ENCODE measurements around the gene HS2ST1.

Gene HS2ST1

DNA sequence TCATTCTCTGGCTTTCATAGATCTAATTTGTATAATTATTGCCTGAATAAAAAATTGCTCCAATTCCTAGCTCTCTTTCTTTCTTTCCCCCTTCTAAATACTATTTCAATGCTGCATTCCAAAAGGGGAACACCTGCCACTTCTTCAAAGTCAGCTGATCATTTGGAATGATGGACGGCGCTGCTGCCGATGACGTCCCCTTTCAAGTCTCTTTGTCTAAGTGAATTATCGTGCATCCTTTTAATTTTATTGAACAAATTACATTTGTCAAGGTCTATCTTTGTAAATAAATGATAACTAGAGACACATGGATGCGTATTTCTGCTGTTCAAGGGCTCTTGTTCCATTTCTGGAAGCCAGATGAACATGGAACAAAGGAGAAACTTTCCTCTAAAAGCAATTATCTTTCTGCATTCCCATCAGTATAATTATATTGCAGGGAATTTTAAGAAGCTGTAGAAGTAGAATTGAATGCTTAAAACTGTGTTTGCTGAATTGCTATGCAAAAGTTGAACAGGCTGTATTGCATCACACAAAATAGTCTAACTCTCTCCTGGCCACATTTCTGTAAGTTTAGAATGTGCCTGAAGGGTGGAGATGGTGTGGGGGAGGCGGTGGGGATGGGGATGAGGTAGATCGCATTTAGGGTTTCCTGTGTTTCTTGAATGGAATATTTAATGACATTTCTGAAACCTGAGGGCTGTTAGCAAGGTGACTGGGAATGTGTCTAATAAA lies 222.3 kb downstream of the HS2ST1 start:
- DNase-seq (ENCODE audit: low read depth in 2 of 2), result no peak

DNA sequence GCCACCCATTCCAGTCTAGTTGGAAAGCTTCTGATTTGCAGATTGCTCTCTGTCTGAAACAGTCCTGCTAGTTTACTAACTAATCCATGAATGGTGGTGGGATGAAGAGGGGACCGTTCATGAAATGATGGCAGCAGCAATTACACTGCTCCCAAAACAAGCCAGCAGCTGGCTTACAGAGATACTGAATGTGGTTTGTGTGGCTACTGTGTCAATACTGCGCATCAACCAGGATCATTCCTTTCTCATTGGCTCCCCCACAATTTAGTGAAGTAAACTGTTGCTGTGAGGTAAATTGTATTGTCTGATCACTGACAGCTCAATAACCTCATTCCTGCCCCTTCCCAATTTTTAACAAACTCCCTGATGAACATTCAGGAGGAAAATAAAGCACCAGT lies 222.9 kb downstream of the HS2ST1 start:
- DNase-seq (ENCODE audit: low read depth in 2 of 2), result no peak

DNA sequence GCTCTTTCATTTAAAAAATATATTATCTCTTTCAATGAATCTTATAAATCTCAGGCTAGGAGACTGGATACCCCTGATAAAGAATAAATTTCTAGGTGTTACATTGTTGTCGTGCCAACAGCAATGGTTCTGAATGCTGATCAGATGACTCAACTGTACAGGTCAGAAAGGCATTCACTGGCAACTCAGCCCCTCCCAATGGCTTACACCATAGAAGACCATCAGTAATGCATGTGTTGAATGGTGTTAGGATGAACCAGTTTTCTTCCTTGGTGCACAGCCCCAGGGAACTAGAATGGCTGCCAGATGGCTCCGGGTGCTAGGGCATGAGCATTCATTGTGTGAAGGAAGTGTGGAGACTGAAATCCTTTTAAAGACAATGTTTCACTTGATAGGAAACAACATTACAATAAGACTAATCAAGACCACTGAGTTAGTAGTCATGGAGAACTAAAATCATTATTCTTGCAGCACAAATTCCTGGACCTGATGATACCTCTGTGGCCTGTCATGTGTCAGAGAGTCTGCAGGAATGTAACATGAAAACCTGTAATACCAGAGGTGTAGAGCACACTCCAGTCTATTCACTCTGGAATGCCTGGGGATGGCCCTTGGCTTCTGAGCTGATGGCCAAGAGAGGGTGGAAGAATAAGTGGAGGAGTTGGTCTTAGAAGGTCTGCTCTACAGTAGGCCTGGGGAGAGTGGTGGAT lies 226.6 kb downstream of the HS2ST1 start:
- no peak for DNase-seq (ENCODE audit: low read depth in 2 of 2)

DNA sequence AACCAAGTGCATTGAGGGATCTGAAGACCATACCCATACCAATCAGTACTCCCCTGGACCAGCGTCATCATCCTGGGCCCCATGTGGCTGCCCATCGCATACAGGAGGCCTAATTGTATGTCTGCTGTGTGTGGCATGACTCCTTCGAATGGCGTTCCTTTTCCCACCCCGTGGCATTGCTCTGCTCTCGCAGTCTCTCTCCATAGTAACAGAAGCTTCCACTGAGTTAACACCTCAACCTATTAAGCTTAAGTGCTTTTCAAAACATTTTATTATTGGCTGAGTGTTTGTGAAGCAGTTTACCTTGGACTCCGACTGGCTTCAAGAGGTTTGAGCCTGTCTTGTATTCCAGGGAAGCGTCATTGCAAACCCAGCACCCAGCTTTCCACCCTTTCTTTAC lies 227.1 kb downstream of the HS2ST1 start:
- no peak for DNase-seq (ENCODE audit: low read depth in 2 of 2)

DNA sequence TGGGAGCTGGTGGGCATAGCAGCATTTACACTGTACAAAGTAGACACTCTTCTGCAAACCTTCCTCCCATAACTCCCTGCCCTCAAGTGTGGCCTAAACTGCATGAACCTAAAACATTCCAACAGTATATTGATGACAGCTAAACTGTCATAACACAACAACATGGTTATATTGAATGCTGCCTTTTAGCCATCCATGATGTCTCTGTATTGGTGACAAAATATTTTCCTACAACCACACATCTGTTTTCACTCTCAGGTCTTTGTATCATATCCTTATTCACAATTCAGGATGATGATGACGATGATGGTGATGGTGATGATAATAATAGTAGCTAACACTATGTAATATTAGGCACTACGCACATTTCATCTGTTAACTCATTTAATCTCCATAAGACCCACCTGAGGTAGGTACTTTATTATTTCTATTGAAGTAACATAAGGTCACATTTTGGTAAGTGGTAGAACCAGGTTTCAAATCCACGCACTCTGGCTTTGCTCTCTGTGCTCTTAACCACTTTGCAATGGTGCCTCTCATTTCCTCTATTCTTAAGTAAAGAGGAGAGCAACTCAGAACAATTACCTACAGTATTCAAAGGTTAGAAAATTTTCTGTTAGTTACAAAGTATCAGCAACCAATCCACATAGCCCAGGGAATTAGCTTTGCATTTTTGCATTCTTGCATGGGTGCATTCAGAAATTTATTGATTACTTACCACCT lies 229.1 kb downstream of the HS2ST1 start:
- no peak for DNase-seq (ENCODE audit: low read depth in 2 of 2)

DNA sequence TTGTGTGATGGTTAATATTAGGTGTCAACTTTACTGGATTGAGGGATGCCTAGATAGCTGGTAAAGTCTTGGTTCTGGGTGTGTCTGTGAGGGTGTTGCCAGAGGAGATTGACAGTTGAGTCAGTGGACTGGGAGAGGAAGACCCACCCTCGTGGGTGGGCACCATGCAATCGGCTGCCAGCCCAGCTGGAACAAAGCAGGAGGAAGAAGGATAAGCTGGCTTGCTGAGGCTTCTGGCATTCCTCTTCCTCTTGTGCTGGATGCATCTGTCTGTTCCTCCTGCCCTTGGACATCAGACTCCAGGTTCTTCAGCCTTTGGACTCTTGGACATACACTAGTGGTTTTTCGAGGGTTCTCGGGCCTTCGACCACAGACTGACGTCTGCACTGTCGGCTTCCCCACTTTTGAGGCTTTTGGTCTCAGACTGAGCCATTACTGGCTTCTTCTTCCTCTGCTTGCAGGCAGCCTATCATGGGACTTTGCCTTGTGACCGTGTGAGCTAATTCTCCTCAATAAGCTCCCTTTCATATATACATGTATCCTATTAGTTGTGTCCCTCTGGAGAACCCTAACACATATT lies 230.0 kb downstream of the HS2ST1 start:
- no peak for DNase-seq (ENCODE audit: low read depth in 2 of 2)

DNA sequence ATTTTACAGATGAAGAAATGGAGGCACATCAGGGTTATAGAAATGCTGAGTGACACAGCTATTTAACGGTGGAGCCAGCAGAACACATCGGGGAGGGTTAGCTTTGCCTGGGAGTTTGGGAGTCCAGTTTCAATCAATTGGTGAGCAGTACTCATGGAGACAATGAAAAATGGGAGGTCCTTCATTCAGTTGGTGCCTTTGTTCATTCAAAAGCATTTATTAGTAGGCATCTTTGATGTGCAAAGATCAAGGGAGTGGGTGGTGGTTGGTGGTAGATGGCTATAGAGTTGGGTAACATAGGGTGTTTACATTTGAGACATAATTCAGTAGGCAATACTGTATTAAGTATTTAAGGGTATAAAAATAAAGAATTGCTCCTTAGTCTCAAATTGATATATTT lies 230.5 kb downstream of the HS2ST1 start:
- DNase-seq (ENCODE audit: low read depth in 2 of 2), result no peak

DNA sequence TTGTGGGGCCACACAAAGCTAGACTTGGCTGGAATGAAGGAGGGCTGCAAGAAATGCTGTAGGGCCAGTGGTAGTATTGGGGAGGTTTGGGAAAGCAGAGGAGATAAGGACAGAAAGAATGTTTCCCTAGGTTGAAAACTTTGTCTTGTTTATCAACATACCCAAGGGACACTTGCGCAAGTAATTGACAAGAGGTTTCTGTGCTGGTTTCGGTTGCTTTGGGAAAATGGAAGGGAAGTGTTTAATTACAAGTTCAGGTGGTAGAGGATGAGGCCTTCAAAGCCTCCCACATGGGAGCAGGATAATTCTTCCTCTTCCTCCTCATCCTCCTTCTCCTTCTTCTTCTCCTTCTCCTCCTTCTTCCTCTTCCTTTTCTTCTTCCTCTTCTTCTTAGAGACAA lies 232.1 kb downstream of the HS2ST1 start:
- no peak for DNase-seq (ENCODE audit: low read depth in 2 of 2)

DNA sequence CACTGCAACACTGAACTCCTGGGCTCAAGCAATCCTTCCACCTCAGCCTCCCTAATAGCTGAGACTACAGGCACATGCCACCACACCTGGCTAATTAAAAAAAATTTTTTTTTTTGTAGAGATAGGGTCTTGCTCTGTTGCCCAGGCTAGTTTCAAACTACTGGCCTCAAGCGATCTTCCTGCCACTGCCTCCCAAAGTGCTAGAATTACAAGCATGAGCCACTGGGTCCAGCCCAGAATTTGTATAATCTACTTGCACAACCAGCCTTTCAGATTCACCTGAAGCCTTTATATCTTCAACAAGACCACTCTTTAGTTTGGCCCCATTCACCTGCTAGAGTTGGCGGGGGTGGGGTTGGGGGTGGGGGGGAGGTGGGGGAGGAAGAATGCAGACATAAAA lies 232.6 kb downstream of the HS2ST1 start:
- DNase-seq (ENCODE audit: low read depth in 2 of 2), result no peak

DNA sequence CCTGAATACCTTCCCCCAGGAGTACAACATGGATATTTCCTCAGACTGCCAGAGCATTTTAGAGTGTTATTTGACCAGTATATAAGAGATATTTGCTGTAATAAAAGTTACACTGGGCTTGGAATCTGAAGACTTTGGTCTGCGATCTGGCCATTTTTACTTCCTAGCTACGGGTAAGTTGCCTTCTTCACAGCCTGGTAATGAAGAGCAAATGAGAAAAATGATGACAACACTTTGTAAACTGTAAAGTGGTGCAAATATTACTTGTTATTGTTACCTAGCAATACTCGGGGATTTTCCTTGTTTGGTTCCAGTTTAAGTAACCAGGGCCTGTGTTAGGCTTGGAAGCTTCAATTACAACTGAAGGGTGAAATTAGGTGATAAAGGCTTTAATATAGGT lies 233.4 kb downstream of the HS2ST1 start:
- DNase-seq (ENCODE audit: low read depth in 2 of 2), result no peak

DNA sequence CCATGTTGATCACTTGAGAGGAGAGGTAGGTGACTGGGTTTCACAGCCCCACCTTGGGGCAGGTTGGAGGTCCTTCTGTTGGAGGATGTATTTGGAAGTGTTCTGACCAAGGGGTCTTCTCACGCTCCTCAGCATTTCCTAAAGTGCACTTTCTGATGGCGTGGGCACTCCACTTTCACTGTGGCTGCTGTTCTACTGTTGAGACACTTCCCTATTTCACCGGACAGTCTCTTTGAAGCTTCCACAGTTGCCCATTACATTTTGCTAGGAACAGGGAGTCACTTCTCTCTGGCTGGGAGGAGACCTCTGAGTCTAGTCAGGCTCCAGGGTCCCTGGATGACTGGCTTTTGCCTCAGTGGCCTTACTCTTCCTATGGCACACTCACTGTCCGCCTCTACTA lies 234.2 kb downstream of the HS2ST1 start:
- DNase-seq (ENCODE audit: low read depth in 2 of 2), result no peak

DNA sequence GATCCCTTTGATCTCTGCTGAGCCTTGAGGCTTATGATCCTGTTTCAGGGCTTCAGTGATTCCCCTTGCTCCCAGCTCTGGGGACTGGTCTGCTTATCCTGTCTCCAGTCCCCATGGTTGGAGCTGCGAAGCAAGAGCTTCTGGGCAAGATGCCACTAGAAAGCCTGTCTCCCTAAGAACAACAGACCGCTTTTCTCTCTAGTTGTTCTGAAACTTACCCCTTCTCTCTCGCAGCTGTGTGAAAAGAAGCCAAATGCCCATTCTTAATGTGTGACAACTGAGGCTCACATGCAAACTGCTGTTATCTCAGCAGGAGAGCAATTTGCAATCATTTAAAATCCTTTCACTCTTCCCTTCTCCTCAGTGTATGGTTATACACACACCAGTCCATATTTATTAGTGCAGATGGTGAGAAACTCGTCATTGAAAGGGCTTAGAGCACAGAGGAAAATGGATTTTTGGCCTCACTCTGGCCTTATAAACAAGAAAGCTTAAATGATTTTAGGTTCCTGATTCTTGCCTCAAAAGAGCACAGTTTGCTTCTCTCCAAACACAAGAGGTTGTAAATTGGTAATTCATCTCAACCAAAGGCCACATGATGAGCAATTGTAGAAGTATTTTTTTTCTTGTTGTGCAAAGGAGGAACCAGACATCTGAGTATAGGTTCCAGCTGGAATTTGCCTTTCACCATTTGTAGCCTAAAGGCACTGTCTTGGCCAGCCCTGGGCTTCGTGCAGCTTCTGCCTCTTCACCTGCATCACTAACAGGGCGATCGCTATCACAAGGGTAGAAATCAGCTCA lies 235.0 kb downstream of the HS2ST1 start:
- no peak for DNase-seq (ENCODE audit: low read depth in 2 of 2)

DNA sequence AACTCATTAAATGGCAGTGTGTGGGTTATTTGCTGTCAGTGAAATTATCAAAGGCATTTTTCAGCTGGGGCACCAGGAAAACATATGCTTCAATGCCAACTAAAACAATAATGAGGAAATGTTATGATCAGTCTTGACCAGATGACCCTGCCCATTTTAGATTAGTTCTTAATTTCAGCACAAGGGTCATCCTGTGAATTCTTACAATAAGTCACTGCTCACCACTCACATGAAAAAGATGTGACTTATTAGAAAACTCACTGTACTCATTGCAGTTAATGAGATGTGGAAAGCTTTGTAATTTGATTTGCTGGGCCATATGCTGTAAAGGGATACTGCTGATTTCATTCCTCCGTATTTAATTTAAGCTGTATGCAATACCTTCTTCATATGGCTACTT lies 235.7 kb downstream of the HS2ST1 start:
- no peak for DNase-seq (ENCODE audit: low read depth in 2 of 2)

DNA sequence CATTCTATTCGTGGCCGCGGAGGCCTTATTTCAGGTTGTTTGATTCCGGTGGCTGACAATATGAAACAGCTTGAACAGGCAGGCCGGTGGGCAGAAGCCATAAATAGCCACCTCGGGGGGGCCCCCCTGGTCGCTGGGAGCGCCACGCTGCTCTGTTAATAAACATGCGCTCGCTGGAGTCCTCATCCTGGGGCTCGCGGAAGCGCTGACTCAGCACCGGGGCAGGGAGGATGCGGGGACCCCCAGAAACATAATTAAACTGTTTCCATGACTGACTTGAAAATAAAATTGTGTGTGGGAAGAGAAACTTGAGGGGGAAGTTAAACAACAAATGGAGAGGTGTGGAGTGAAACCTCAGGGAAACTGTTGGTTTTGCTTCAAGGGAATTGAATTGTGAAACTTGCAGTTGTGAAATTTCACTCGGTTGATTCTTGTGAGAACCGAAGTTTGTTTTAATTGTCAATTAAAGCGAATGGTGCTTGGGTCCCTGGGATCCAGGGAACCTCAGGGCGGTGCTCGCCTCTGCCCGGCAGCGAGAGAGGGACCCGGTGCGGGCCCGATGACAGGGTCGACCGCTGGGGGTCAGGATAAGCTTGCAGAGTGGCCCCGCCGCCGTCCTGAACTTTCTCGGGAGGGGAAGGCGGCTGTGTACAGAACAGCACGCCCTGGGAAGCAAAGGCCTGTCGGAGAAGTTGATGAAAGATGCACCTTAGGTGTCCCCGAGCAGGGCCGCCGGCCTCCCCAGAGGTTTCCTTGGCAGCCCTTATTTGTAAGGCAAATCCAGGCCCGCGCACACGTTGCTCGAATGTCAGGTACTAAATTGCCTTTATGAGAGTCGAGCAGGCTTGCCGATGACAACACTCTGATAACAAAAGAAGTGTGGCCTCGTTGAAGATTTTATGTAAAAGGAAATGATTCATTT lies 237.3 kb downstream of the HS2ST1 start:
- DNase-seq (ENCODE audit: low read depth in 2 of 2), result peak; percentile 15 to 26

DNA sequence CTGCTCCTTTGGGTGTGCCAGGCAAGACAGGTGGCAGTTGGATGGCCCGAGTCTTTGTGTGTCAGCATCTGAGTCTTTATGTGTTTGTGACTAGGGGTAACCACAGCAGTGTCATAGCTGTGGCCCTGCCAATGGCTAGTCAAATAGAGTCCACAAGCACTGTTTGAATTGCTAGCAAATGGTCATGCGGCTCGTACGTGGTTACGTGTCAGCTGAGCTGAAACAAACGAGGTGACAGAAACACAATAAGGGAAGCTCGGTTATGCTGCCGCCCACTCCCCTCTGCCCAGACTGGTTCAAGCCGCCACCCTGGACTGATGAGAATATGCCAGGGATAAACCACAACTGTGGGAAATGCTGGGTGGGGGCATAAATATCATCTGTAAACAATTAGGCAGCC lies 239.9 kb downstream of the HS2ST1 start:
- DNase-seq (ENCODE audit: low read depth in 2 of 2), result no peak

DNA sequence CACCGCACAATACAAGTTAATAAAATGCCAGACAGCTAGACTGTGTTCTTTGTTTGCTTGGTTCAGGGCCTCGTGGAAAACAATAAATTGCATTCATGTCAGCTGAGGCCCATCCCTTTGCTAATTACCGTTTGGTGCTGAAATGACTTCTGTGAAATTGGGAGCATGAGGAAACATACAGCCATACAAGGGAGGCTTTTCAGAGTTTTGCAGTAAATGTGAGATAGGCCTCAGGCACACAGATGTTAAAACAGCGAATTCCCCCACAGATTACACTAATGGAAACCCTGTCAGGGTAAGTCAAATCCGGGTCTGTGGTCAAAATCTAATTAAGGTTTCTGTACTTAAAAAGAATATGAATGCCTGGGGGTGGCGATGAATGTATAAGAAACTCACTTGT lies 240.7 kb downstream of the HS2ST1 start:
- DNase-seq (ENCODE audit: low read depth in 2 of 2), result no peak

DNA sequence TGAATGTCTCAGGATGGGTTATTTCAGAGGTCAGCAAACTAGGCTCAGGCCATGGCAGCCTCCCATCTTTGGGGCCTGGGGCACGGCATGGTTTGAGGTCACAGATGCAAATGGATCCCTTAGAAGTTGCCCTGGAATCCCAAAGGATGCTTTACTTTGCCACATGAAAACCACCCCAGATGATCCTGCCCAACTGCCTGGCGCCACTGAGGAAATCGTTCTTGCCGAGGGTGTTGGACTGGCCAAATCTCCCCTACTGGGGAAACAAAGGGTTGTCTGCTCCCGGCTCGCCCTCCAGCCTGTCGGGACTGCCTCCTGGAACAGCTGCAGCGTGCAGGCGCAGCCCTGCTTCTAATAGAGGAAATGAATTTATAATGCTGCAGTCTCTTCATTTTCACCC lies 241.2 kb downstream of the HS2ST1 start:
- no peak for DNase-seq (ENCODE audit: low read depth in 2 of 2)

DNA sequence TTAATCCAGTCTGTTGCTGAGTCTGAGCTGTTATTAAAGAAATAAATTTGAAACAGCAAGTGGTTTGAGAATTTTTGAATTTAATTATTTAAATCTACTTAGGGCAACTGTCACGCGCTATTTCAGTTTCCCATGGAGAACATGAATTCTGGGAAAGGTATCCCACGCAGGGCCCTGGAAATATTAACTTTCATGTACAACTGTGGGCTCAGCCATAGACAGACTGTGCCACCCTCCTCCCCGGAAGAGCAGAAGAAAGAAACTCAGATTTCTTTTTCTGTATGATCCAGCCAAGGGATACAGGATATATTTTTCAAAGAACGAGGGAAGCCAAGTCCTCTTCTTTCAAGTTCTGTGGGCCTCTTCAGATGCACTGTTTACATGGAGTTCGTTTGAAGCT lies 241.7 kb downstream of the HS2ST1 start:
- no peak for DNase-seq (ENCODE audit: low read depth in 2 of 2)

DNA sequence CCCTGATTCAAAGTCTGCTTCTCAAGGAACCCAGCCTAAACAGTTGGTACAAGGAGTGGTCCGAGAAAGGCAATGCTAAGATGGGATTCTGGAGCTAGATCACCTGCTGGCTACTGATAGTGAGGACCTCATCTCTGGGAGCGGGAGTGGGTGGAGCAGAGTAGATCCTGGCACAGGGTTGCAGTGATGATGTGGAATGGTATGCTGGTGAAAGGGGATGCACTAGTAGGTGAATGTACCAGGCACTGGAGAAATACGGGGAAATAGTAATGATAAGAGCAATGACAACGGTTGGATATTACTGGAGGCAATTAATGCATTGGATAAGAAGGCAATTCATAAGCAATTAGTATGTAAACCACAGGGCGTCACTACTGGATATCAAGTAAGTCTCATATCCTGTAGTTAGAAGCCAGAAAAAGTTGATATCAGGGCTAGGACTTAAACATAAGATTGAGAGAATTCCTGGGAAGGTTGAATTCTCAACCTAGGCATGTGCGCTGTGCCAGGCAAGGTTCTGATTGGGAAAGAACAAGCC lies 245.0 kb downstream of the HS2ST1 start:
- no peak for DNase-seq (ENCODE audit: low read depth in 2 of 2)
